GM19043 (cell line): ENCODE data around the gene SLC39A11.

Experiments used
- ATAC-seq: cut with Tn5 transposase; IDR thresholded peaks from one replicate; pipeline ENCODE4 v1.9.1; 2021; ENCODE audit warnings: low read depth; ENCODE audit not compliant: unreplicated experiment

Gene SLC39A11

GRCh38 chr17:72677714-72678390, 414.6 kb downstream of the SLC39A11 start:
- ATAC-seq, result no peak

- no peak for ATAC-seq
Measured at GRCh38 chr17:72677108-72677507, 415.4 kb downstream of the SLC39A11 start.

GRCh38 chr17:72672729-72673128, 419.8 kb downstream of the SLC39A11 start:
- no peak for ATAC-seq

- no peak for ATAC-seq
Measured at GRCh38 chr17:72671016-72671415, 421.5 kb downstream of the SLC39A11 start.

GRCh38 chr17:72667096-72668063, 425.1 kb downstream of the SLC39A11 start:
- no peak for ATAC-seq

- ATAC-seq, result no peak
Measured at GRCh38 chr17:72665852-72666851, 426.3 kb downstream of the SLC39A11 start.

- ATAC-seq, result no peak
Measured at GRCh38 chr17:72662827-72663190, 429.7 kb downstream of the SLC39A11 start.

- ATAC-seq, result no peak
Measured at GRCh38 chr17:72661945-72662826, 430.3 kb downstream of the SLC39A11 start.

- ATAC-seq, result no peak
Measured at GRCh38 chr17:72661116-72661944, 431.2 kb downstream of the SLC39A11 start.

- no peak for ATAC-seq
Measured at GRCh38 chr17:72660274-72661115, 432.0 kb downstream of the SLC39A11 start.

- no peak for ATAC-seq
Measured at GRCh38 chr17:72659811-72660210, 432.7 kb downstream of the SLC39A11 start.

- ATAC-seq, result no peak
Measured at GRCh38 chr17:72658675-72659074, 433.8 kb downstream of the SLC39A11 start.

- no peak for ATAC-seq
Measured at GRCh38 chr17:72657467-72658317, 434.8 kb downstream of the SLC39A11 start.

- ATAC-seq, result no peak
Measured at GRCh38 chr17:72656130-72656763, 436.2 kb downstream of the SLC39A11 start.

- ATAC-seq, result no peak
Measured at GRCh38 chr17:72654706-72655105, 437.8 kb downstream of the SLC39A11 start.

- ATAC-seq, result no peak
Measured at GRCh38 chr17:72651988-72652387, 440.5 kb downstream of the SLC39A11 start.
